ENCODE results near the gene LONP2. TPM values are rescaled to one million over a fixed set of nuclear protein-coding genes. Genes with fewer than 3 reads are reported as not detected.
A peak's percentile ranks its signal among the peaks of the same experiment; 100 is the strongest.

The LONP2 gene
- total and polyA plus RNA-seq, 2 of the 13 experiments (the other 11 are each of a cell fraction or from before 2014, with no cell fraction given) = 39.2 to 63.3 TPM

GRCh38 chr16:48203974-48204824, 39.9 kb upstream of the LONP2 start (continued):
- peak; percentile 75 to 85 for TF ChIP-seq NR2F1 (CRISPR knock-in tag; IDR thresholded peaks at IDR 0.05)
- no peak for TF ChIP-seq ETS1 (CRISPR knock-in tag; IDR thresholded peaks at IDR 0.05)
- TF ChIP-seq SIX4 (CRISPR knock-in tag; IDR thresholded peaks at IDR 0.05) = peak; percentile 81
- TF ChIP-seq NCOA2 (CRISPR knock-in tag; IDR thresholded peaks at IDR 0.05) = peak; percentile 95
- peak; percentile 43; the same call in 1 of the 2 replicates for TF ChIP-seq RFX3 (CRISPR knock-in tag; IDR thresholded peaks at IDR 0.05)
- peak; percentile 93 for TF ChIP-seq ZBTB20 (CRISPR knock-in tag; IDR thresholded peaks at IDR 0.05; ENCODE audit: borderline replicate concordance, low read depth)
- TF ChIP-seq CEBPG (CRISPR knock-in tag; IDR thresholded peaks at IDR 0.05) = peak; percentile 98
- peak; percentile 89; the same call in 1 of the 2 replicates for TF ChIP-seq ZNF609 (CRISPR knock-in tag; IDR thresholded peaks at IDR 0.05; ENCODE audit: borderline replicate concordance)
- TF ChIP-seq TRIM22 (IDR thresholded peaks at IDR 0.05) = no peak
- no peak for TF ChIP-seq ZNF235 (CRISPR knock-in tag; IDR thresholded peaks at IDR 0.05; ENCODE audit: borderline replicate concordance)
- peak; percentile 44; the same call in 1 of the 2 replicates for TF ChIP-seq MYC (CRISPR knock-in tag; IDR thresholded peaks at IDR 0.05; ENCODE audit: borderline replicate concordance)
- TF ChIP-seq DDIT3 (CRISPR knock-in tag; IDR thresholded peaks at IDR 0.05) = no peak
- TF ChIP-seq HNF4G (IDR thresholded peaks at IDR 0.05; ENCODE audit: borderline replicate concordance, low read depth, low read length) = peak; percentile 100
- peak; percentile 99 for TF ChIP-seq HNF4G (CRISPR knock-in tag; IDR thresholded peaks at IDR 0.05; ENCODE audit: borderline replicate concordance, low read depth)
- TF ChIP-seq ZBTB21 (CRISPR knock-in tag; IDR thresholded peaks at IDR 0.05) = peak; percentile 58
